ENCODE data around the gene JPH2.
"Not testable (repeated sequence)": the region's sequence is repeated elsewhere in the genome, so short reads cannot be mapped to it uniquely, and the experiment has no call there.

JPH2 gene

GRCh38 chr20:44153636-44154043, 33.3 kb downstream of the JPH2 start:
- no peak for DNase-seq

- no peak for DNase-seq
Observed at GRCh38 chr20:44151621-44152416, 35.2 kb downstream of the JPH2 start.

GRCh38 chr20:44146272-44146671, 40.7 kb downstream of the JPH2 start:
- no peak for DNase-seq

GRCh38 chr20:44145131-44145775, 41.7 kb downstream of the JPH2 start:
- no peak for DNase-seq

GRCh38 chr20:44143936-44144335, 43.1 kb downstream of the JPH2 start:
- DNase-seq: no peak

GRCh38 chr20:44142413-44142812, 44.6 kb downstream of the JPH2 start:
- no peak for DNase-seq

GRCh38 chr20:44141873-44142272, 45.1 kb downstream of the JPH2 start:
- DNase-seq: no peak

GRCh38 chr20:44138867-44139266, 48.1 kb downstream of the JPH2 start:
- no peak for DNase-seq

GRCh38 chr20:44137266-44137801, 49.7 kb downstream of the JPH2 start:
- no peak for DNase-seq

- no peak for DNase-seq
Observed at GRCh38 chr20:44136579-44137265, 50.3 kb downstream of the JPH2 start.

- no peak for DNase-seq
Observed at GRCh38 chr20:44135417-44136204, 51.4 kb downstream of the JPH2 start.

GRCh38 chr20:44135012-44135412, 52.0 kb downstream of the JPH2 start:
- DNase-seq: no peak

GRCh38 chr20:44133424-44133823, 53.6 kb downstream of the JPH2 start:
- DNase-seq: no peak

GRCh38 chr20:44131704-44132103, 55.3 kb downstream of the JPH2 start:
- DNase-seq: no peak

- no peak for DNase-seq
Observed at GRCh38 chr20:44129911-44130718, 56.9 kb downstream of the JPH2 start.

- DNase-seq: not testable (repeated sequence)
Observed at GRCh38 chr20:44129300-44129699, 57.7 kb downstream of the JPH2 start.

GRCh38 chr20:44126445-44126844, 60.5 kb downstream of the JPH2 start:
- no peak for DNase-seq

GRCh38 chr20:44125332-44126127, 61.5 kb downstream of the JPH2 start:
- DNase-seq: no peak

GRCh38 chr20:44123874-44124535, 63.0 kb downstream of the JPH2 start:
- no peak for DNase-seq

GRCh38 chr20:44123251-44123650, 63.7 kb downstream of the JPH2 start:
- no peak for DNase-seq

All from SIG-M5 (cell line).